ENCODE results near the gene UNCX. TPM values are rescaled to one million over a fixed set of nuclear protein-coding genes. Genes with fewer than 3 reads are reported as not detected.
A peak's percentile ranks its signal among the peaks of the same experiment; 100 is the strongest.

The UNCX gene
- total RNA-seq, 1 experiment from 2014 or later: 1.9 TPM

GRCh38 chr7:1246871-1247526, 14.3 kb downstream of the UNCX start:
- DNase-seq (ENCODE audit: low spot score): no peak
- Histone ChIP-seq H3K9me3 (ENCODE audit: low read depth, low read length, poor library complexity, severe bottlenecking) (no peaks in the 10 kb centered on the region), H3K4me3 (ENCODE audit: low read depth, low read length, poor library complexity, severe bottlenecking) (peak overlapping the region; percentile 41), H3K27me3 (replicated peaks; ENCODE audit: insufficient read depth, low read depth, low read length, poor library complexity) (peaks cover 61% of the 10 kb centered on the region), H3K27ac (ENCODE audit: low read depth, low read length, poor library complexity, severe bottlenecking) (no peak overlapping the region), H3K36me3 (ENCODE audit: insufficient read depth, low read length, poor library complexity, severe bottlenecking) (no peaks in the 10 kb centered on the region), H3K4me1 (ENCODE audit: insufficient read depth, low read length, poor library complexity, severe bottlenecking) (peaks cover 44% of the 10 kb centered on the region)
- ChIA-PET POLR2A (ENCODE audit: low non-redundant PET) (interaction anchor here (0.7 kb wide), 1 partner anchor 111 kb away, joined by 3 read pairs; no protein-coding TSS in a partner anchor), CTCF (no interaction called here)
- intact Hi-C loops (cut with micrococcal nuclease; ENCODE audit: unreplicated experiment): no loop called here
- BruUV-seq (replicated peaks): no TSS peak
- TF ChIP-seq CTCF (conservative IDR thresholded peaks at IDR 0.05; ENCODE audit: low read depth, low read length): no peak
- TF ChIP-seq EZH2 (IDR thresholded peaks at IDR 0.05; ENCODE audit: borderline replicate concordance, low read depth, low read length, poor library complexity, severe bottlenecking): peak; percentile 76

GRCh38 chr7:1247527-1248041, 14.9 kb downstream of the UNCX start:
- H3K27me3 ChIP-seq (replicated peaks; ENCODE audit: insufficient read depth, low read depth, low read length, poor library complexity): peaks cover 55% of the 10 kb centered on the region
- peak; percentile 56 for DNase-seq (ENCODE audit: low spot score)
- ChIA-PET POLR2A (ENCODE audit: low non-redundant PET) (no interaction called here), CTCF (no interaction called here)
- no peak for TF ChIP-seq EZH2 (IDR thresholded peaks at IDR 0.05; ENCODE audit: borderline replicate concordance, low read depth, low read length, poor library complexity, severe bottlenecking)
- no peak for TF ChIP-seq CTCF (conservative IDR thresholded peaks at IDR 0.05; ENCODE audit: low read depth, low read length)
- H3K4me1 ChIP-seq (ENCODE audit: insufficient read depth, low read length, poor library complexity, severe bottlenecking): peaks cover 40% of the 10 kb centered on the region
- peak overlapping the region; percentile 41 for H3K4me3 ChIP-seq (ENCODE audit: low read depth, low read length, poor library complexity, severe bottlenecking)
- no peaks in the 10 kb centered on the region for H3K36me3 ChIP-seq (ENCODE audit: insufficient read depth, low read length, poor library complexity, severe bottlenecking)
- no TSS peak for BruUV-seq (replicated peaks)
- H3K27ac ChIP-seq (ENCODE audit: low read depth, low read length, poor library complexity, severe bottlenecking): no peak overlapping the region
- H3K9me3 ChIP-seq (ENCODE audit: low read depth, low read length, poor library complexity, severe bottlenecking): no peaks in the 10 kb centered on the region
- intact Hi-C loops (cut with micrococcal nuclease; ENCODE audit: unreplicated experiment): no loop called here

- BruUV-seq (replicated peaks): no TSS peak
- no peak overlapping the region for H3K27ac ChIP-seq (ENCODE audit: low read depth, low read length, poor library complexity, severe bottlenecking)
- ChIA-PET POLR2A (ENCODE audit: low non-redundant PET) (interaction anchor here (0.6 kb wide), 1 partner anchor 429 kb away, joined by 13 read pairs; no protein-coding TSS in a partner anchor), CTCF (no interaction called here)
- H3K27me3 ChIP-seq (replicated peaks; ENCODE audit: insufficient read depth, low read depth, low read length, poor library complexity): peaks cover 48% of the 10 kb centered on the region
- H3K4me3 ChIP-seq (ENCODE audit: low read depth, low read length, poor library complexity, severe bottlenecking): peak overlapping the region; percentile 41
- intact Hi-C loops (cut with micrococcal nuclease; ENCODE audit: unreplicated experiment): no loop called here
- peaks cover 38% of the 10 kb centered on the region for H3K4me1 ChIP-seq (ENCODE audit: insufficient read depth, low read length, poor library complexity, severe bottlenecking)
- TF ChIP-seq EZH2 (IDR thresholded peaks at IDR 0.05; ENCODE audit: borderline replicate concordance, low read depth, low read length, poor library complexity, severe bottlenecking): no peak
- TF ChIP-seq CTCF (conservative IDR thresholded peaks at IDR 0.05; ENCODE audit: low read depth, low read length): no peak
- H3K9me3 ChIP-seq (ENCODE audit: low read depth, low read length, poor library complexity, severe bottlenecking): no peaks in the 10 kb centered on the region
- DNase-seq (ENCODE audit: low spot score): no peak
- no peaks in the 10 kb centered on the region for H3K36me3 ChIP-seq (ENCODE audit: insufficient read depth, low read length, poor library complexity, severe bottlenecking)
Measured at GRCh38 chr7:1248143-1248915, 15.7 kb downstream of the UNCX start.
